ENCODE results near the gene CAMK2B. TPM values are rescaled to one million over a fixed set of nuclear protein-coding genes. Genes with fewer than 3 reads are reported as not detected.

CAMK2B gene
- polyA plus RNA-seq, 1 donor (not counting 4 experiments of a cell fraction or from before 2014, with no cell fraction given), result 0.25 TPM

DNA sequence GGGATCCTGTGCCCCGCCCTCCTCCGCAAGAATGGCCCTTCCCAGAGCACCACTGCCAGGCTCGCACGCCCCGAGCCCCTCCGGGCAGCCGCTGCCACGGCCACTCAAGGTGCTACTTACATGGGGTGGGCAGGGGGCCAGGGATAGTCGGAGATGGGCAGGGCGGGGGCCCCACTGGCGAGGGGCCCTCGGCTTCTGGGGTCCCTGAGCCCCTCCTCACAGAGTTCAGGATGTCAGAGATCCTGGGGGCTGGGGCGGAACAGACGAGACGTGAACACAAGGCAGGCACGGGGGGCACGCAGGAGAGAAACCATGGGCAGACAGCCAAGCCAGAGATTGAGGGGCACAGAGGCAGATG lies 99.0 kb downstream of the CAMK2B start:
- Histone ChIP-seq H3K4me3 (ENCODE audit: control insufficient read depth in 2 of 3, extremely low read depth in 1 of 3, insufficient read depth in 2 of 3, low read depth in 1 of 3, low read length in 3 of 3) (no peak overlapping the region), H3K27ac (ENCODE audit: control insufficient read depth, insufficient read depth, low read length) (no peak overlapping the region), H3K4me1 (ENCODE audit: control insufficient read depth, extremely low read depth, insufficient read depth, low read length) (peaks cover 10% of the 10 kb centered on the region), H3K36me3 (ENCODE audit: control insufficient read depth in 2 of 2, extremely low read depth in 1 of 2, insufficient read depth in 2 of 2, low read length in 2 of 2) (no peaks in the 10 kb centered on the region), H2AFZ (ENCODE audit: control insufficient read depth, low read length) (no peak overlapping the region), H4K20me1 (ENCODE audit: control insufficient read depth, extremely low read depth, insufficient read depth, low read length) (no peaks in the 10 kb centered on the region), H3K27me3 (ENCODE audit: control insufficient read depth, extremely low read depth, insufficient read depth, low read length) (no peaks in the 10 kb centered on the region), H3K9me3 (ENCODE audit: control insufficient read depth, low read depth, low read length) (no peaks in the 10 kb centered on the region), H3K4me2 (ENCODE audit: control insufficient read depth, extremely low read depth, insufficient read depth, low read depth, low read length) (no peak overlapping the region), H3K9me1 (ENCODE audit: control insufficient read depth, extremely low read depth, insufficient read depth, low read length) (no peaks in the 10 kb centered on the region), H3K79me2 (ENCODE audit: control insufficient read depth, insufficient read depth, low read length) (no peaks in the 10 kb centered on the region), H3K9ac (ENCODE audit: control insufficient read depth, extremely low read depth, insufficient read depth, low read length) (no peak overlapping the region)
- dilution Hi-C loops (cut with MboI; ENCODE audit: extremely low pct_ligation_motif_present, low sequenced_read_pairs), result no loop called here
- TF ChIP-seq EZH2 (IDR thresholded peaks at IDR 0.05; ENCODE audit: low read length), result no peak
- TF ChIP-seq, protein P1, sequence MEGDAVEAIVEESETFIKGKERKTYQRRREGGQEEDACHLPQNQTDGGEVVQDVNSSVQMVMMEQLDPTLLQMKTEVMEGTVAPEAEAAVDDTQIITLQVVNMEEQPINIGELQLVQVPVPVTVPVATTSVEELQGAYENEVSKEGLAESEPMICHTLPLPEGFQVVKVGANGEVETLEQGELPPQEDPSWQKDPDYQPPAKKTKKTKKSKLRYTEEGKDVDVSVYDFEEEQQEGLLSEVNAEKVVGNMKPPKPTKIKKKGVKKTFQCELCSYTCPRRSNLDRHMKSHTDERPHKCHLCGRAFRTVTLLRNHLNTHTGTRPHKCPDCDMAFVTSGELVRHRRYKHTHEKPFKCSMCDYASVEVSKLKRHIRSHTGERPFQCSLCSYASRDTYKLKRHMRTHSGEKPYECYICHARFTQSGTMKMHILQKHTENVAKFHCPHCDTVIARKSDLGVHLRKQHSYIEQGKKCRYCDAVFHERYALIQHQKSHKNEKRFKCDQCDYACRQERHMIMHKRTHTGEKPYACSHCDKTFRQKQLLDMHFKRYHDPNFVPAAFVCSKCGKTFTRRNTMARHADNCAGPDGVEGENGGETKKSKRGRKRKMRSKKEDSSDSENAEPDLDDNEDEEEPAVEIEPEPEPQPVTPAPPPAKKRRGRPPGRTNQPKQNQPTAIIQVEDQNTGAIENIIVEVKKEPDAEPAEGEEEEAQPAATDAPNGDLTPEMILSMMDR (optimal IDR thresholded peaks at IDR 0.05 in 1 of 3, IDR thresholded peaks at IDR 0.05 in 1 of 3, conservative IDR thresholded peaks at IDR 0.05 in 1 of 3; ENCODE audit: extremely low read depth in 1 of 3, insufficient read depth in 2 of 3, low read length in 3 of 3), result no peak
- FAIRE-seq (no peak), DNase-seq (ENCODE audit: low read depth, low spot score) (no peak)

DNA sequence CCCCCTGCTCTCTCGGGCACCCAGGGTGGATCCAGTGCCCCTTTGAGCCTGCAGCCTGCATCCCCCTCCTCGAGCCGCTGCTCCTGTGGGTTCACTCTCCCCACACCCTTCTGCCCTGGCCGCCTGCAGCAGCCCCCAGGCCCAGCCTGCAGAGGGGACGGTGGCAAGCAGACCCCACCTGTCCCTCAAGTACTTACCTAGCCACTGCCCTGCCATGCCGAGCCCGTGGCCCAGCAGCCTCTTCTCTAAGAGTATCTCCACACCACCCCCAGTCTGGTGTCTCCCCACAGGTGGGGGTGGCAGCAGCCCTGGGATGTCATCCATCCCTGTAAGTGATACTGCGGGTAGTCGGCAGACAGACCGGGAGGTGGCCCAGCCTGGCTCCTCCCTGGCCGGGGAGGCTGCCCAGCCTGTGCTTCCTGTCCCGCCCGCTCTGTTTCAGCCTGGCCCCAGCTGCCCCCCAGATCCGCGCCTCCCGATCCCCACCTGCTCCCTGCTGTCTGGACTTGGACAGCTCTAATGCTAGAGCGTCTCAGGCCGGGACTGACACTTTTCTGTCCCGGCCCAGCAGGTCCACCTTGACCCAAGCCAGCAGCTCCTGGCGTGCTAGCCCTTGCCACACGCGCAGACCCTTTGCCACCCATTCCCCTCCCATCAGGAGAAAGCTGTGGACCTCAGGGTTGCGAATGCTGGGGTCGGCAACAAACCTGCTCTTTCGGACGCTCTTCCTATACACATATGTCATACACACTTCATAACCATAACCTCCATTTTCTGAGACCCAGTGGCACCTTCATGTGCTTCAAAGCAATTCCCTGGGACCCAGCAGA lies 99.6 kb downstream of the CAMK2B start:
- no peaks in the 10 kb centered on the region for H3K79me2 ChIP-seq (ENCODE audit: control insufficient read depth, insufficient read depth, low read length)
- no peaks in the 10 kb centered on the region for H3K9me1 ChIP-seq (ENCODE audit: control insufficient read depth, extremely low read depth, insufficient read depth, low read length)
- H3K9ac ChIP-seq (ENCODE audit: control insufficient read depth, extremely low read depth, insufficient read depth, low read length), result no peak overlapping the region
- H3K4me3 ChIP-seq (ENCODE audit: control insufficient read depth in 2 of 3, extremely low read depth in 1 of 3, insufficient read depth in 2 of 3, low read depth in 1 of 3, low read length in 3 of 3), result no peak overlapping the region
- DNase-seq (ENCODE audit: low read depth, low spot score), result no peak
- TF ChIP-seq, protein P1 (optimal IDR thresholded peaks at IDR 0.05 in 1 of 3, IDR thresholded peaks at IDR 0.05 in 1 of 3, conservative IDR thresholded peaks at IDR 0.05 in 1 of 3; ENCODE audit: extremely low read depth in 1 of 3, insufficient read depth in 2 of 3, low read length in 3 of 3), result no peak
- no peak for TF ChIP-seq EZH2 (IDR thresholded peaks at IDR 0.05; ENCODE audit: low read length)
- H2AFZ ChIP-seq (ENCODE audit: control insufficient read depth, low read length), result no peak overlapping the region
- H3K27me3 ChIP-seq (ENCODE audit: control insufficient read depth, extremely low read depth, insufficient read depth, low read length), result no peaks in the 10 kb centered on the region
- H3K27ac ChIP-seq (ENCODE audit: control insufficient read depth, insufficient read depth, low read length), result no peak overlapping the region
- no peaks in the 10 kb centered on the region for H3K9me3 ChIP-seq (ENCODE audit: control insufficient read depth, low read depth, low read length)
- no peaks in the 10 kb centered on the region for H4K20me1 ChIP-seq (ENCODE audit: control insufficient read depth, extremely low read depth, insufficient read depth, low read length)
- dilution Hi-C loops (cut with MboI; ENCODE audit: extremely low pct_ligation_motif_present, low sequenced_read_pairs), result no loop called here
- no peak overlapping the region for H3K4me2 ChIP-seq (ENCODE audit: control insufficient read depth, extremely low read depth, insufficient read depth, low read depth, low read length)
- no peaks in the 10 kb centered on the region for H3K36me3 ChIP-seq (ENCODE audit: control insufficient read depth in 2 of 2, extremely low read depth in 1 of 2, insufficient read depth in 2 of 2, low read length in 2 of 2)
- FAIRE-seq, result no peak
- H3K4me1 ChIP-seq (ENCODE audit: control insufficient read depth, extremely low read depth, insufficient read depth, low read length), result peaks cover 10% of the 10 kb centered on the region
